ENCODE measurements around the gene CNTN1. TPM values are rescaled to one million over a fixed set of nuclear protein-coding genes. Genes with fewer than 3 reads are reported as not detected.

The CNTN1 gene
- total and polyA plus RNA-seq, 2 of the 4 experiments (the other 2 are of a cell fraction), result 0.10 to 0.18 TPM

DNA sequence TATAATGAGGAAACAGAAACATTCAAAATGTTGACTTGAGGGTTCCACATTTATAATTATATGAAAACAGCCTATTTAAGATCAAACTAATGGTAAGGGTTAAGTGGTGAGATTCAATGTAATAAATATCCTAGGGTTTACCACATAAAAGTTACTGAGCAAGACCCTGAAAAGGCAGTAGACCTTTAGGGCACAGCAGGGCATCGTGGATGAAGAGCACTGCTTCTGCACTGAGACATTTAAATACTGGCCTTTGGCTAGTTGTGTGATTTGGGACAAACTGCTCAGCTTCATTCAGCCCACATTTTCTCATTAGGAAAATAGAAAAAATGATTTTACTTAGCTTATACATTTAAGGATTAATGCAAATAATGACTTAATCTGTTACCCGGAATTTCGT lies 42.0 kb downstream of the CNTN1 start:
- Histone ChIP-seq H3K9me1 (ENCODE audit: insufficient read depth, low read length) (no peaks in the 10 kb centered on the region), H4K8ac (ENCODE audit: low read depth in 2 of 2, low read length in 2 of 2) (no peak overlapping the region), H3K36me3 (ENCODE audit: control insufficient read depth, insufficient read depth, low read length) (no peaks in the 10 kb centered on the region), H3K4ac (ENCODE audit: low read depth, low read length) (no peak overlapping the region), H2BK20ac (ENCODE audit: low read depth, low read length) (no peak overlapping the region), H3K4me2 (ENCODE audit: low read depth, low read length) (no peak overlapping the region), H4K5ac (ENCODE audit: low read depth, low read length) (no peak overlapping the region), H3K23ac (ENCODE audit: low read depth, low read length) (no peak overlapping the region), H2BK5ac (ENCODE audit: low read depth, low read length, poor library complexity, severe bottlenecking) (no peak overlapping the region), H3K4me3 (ENCODE audit: insufficient read depth, low read depth, low read length) (no peak overlapping the region), H2AFZ (replicated peaks; ENCODE audit: low read length, poor library complexity) (no peak overlapping the region), H2AK5ac (ENCODE audit: low read depth, low read length) (no peak overlapping the region), H2BK120ac (ENCODE audit: low read depth, low read length) (no peak overlapping the region), H3K27me3 (ENCODE audit: control insufficient read depth, insufficient read depth, low read length) (no peaks in the 10 kb centered on the region), H4K91ac (ENCODE audit: insufficient read depth, low read depth, low read length) (no peak overlapping the region), H4K20me1 (ENCODE audit: insufficient read depth, low read length) (no peaks in the 10 kb centered on the region), H3K9ac (ENCODE audit: low read depth, low read length) (no peak overlapping the region), H3K79me1 (ENCODE audit: low read depth in 1 of 2, low read length in 2 of 2) (no peaks in the 10 kb centered on the region), H2AK9ac (replicated peaks; ENCODE audit: low read depth, low read length, poor library complexity) (no peak overlapping the region), H3K14ac (replicated peaks; ENCODE audit: low read depth, low read length) (no peak overlapping the region), H3K27ac (ENCODE audit: insufficient read depth, low read length) (no peak overlapping the region), H3K56ac (ENCODE audit: extremely low read depth, insufficient read depth, low read length) (no peak overlapping the region), H3K9me3 (ENCODE audit: control insufficient read depth, insufficient read depth, low read length) (no peaks in the 10 kb centered on the region), H3K18ac (ENCODE audit: low read depth, low read length) (no peak overlapping the region), H2BK15ac (ENCODE audit: low read depth, low read length) (no peak overlapping the region), H3K4me1 (ENCODE audit: control insufficient read depth, insufficient read depth, low read length) (no peaks in the 10 kb centered on the region)
- ATAC-seq (ENCODE audit: low read depth) (no peak), DNase-seq (no peak)
- no TSS peak for BruUV-seq (replicated peaks)
- no CpG with 5 or more reads among the region's 3 CpGs for WGBS, 2 experiments (ENCODE audit: extremely low coverage in 2 of 2, insufficient read length in 1 of 2)
- ChIA-PET CTCF (no interaction called here), POLR2A (ENCODE audit: unreplicated experiment) (no interaction called here)
- intact Hi-C loops (cut with micrococcal nuclease), result no loop called here
- dilution Hi-C loops (cut with HindIII; ENCODE audit: low sequenced_read_pairs, unreplicated experiment), result no loop called here
- TF ChIP-seq, protein P1, sequence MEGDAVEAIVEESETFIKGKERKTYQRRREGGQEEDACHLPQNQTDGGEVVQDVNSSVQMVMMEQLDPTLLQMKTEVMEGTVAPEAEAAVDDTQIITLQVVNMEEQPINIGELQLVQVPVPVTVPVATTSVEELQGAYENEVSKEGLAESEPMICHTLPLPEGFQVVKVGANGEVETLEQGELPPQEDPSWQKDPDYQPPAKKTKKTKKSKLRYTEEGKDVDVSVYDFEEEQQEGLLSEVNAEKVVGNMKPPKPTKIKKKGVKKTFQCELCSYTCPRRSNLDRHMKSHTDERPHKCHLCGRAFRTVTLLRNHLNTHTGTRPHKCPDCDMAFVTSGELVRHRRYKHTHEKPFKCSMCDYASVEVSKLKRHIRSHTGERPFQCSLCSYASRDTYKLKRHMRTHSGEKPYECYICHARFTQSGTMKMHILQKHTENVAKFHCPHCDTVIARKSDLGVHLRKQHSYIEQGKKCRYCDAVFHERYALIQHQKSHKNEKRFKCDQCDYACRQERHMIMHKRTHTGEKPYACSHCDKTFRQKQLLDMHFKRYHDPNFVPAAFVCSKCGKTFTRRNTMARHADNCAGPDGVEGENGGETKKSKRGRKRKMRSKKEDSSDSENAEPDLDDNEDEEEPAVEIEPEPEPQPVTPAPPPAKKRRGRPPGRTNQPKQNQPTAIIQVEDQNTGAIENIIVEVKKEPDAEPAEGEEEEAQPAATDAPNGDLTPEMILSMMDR (conservative IDR thresholded peaks at IDR 0.05; ENCODE audit: low read depth, low read length), result no peak
- TF ChIP-seq BHLHE40 (IDR thresholded peaks at IDR 0.05; ENCODE audit: low read depth, low read length) (no peak), NFE2L2 (IDR thresholded peaks at IDR 0.05; ENCODE audit: low read depth, low read length) (no peak), CHD1 (IDR thresholded peaks at IDR 0.05; ENCODE audit: low read depth, low read length) (no peak), POLR2A (IDR thresholded peaks at IDR 0.05; ENCODE audit: low read depth, low read length) (no peak), RFX5 (IDR thresholded peaks at IDR 0.05; ENCODE audit: low read depth, low read length) (no peak), RAD21 (IDR thresholded peaks at IDR 0.05; ENCODE audit: low read length) (no peak), RCOR1 (IDR thresholded peaks at IDR 0.05; ENCODE audit: insufficient replicate concordance, low read length) (no peak), CEBPB (IDR thresholded peaks at IDR 0.05; ENCODE audit: low read depth, low read length) (no peak), SMC3 (IDR thresholded peaks at IDR 0.05; ENCODE audit: low read depth, low read length) (no peak), MXI1 (IDR thresholded peaks at IDR 0.05; ENCODE audit: borderline replicate concordance, low read depth, low read length) (no peak), FOS (IDR thresholded peaks at IDR 0.05; ENCODE audit: low read depth, low read length) (no peak)
- TF ChIP-seq, protein P2, sequence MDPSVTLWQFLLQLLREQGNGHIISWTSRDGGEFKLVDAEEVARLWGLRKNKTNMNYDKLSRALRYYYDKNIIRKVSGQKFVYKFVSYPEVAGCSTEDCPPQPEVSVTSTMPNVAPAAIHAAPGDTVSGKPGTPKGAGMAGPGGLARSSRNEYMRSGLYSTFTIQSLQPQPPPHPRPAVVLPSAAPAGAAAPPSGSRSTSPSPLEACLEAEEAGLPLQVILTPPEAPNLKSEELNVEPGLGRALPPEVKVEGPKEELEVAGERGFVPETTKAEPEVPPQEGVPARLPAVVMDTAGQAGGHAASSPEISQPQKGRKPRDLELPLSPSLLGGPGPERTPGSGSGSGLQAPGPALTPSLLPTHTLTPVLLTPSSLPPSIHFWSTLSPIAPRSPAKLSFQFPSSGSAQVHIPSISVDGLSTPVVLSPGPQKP (IDR thresholded peaks at IDR 0.05; ENCODE audit: borderline replicate concordance, low read depth, low read length), result no peak
- TF ChIP-seq, protein P3, sequence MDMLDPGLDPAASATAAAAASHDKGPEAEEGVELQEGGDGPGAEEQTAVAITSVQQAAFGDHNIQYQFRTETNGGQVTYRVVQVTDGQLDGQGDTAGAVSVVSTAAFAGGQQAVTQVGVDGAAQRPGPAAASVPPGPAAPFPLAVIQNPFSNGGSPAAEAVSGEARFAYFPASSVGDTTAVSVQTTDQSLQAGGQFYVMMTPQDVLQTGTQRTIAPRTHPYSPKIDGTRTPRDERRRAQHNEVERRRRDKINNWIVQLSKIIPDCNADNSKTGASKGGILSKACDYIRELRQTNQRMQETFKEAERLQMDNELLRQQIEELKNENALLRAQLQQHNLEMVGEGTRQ (IDR thresholded peaks at IDR 0.05; ENCODE audit: low read depth, low read length), result no peak
- in situ Hi-C loops (cut with MboI; ENCODE audit: low sequenced_read_pairs), result no loop called here

Data from IMR-90 (cell line).